Measurements from ENCODE around the gene GFI1.
A peak's percentile ranks its signal among the peaks of the same experiment; 100 is the strongest.

The GFI1 gene

GRCh38 chr1:92487078-92487605, 417 bp upstream of the GFI1 start:
- DNase-seq, result no peak

- DNase-seq, result peak; percentile 44
Observed at GRCh38 chr1:92485381-92486250, 1.1 kb downstream of the GFI1 start.

GRCh38 chr1:92484472-92485380, 2.0 kb downstream of the GFI1 start:
- no peak for DNase-seq

GRCh38 chr1:92483610-92484471, 2.9 kb downstream of the GFI1 start:
- peak; percentile 46 for DNase-seq

- peak; percentile 10 for DNase-seq
Observed at GRCh38 chr1:92482665-92483609, 3.8 kb downstream of the GFI1 start.

GRCh38 chr1:92481971-92482664, 4.6 kb downstream of the GFI1 start:
- no peak for DNase-seq

GRCh38 chr1:92481599-92481925, 5.2 kb downstream of the GFI1 start:
- no peak for DNase-seq

- DNase-seq, result no peak
Observed at GRCh38 chr1:92480813-92481598, 5.7 kb downstream of the GFI1 start.

GRCh38 chr1:92480200-92480812, 6.4 kb downstream of the GFI1 start:
- DNase-seq, result no peak

GRCh38 chr1:92479587-92479986, 7.1 kb downstream of the GFI1 start:
- DNase-seq, result no peak

GRCh38 chr1:92478393-92478792, 8.3 kb downstream of the GFI1 start:
- DNase-seq, result no peak

- DNase-seq, result no peak
Observed at GRCh38 chr1:92476071-92476631, 10.6 kb downstream of the GFI1 start.

- no peak for DNase-seq
Observed at GRCh38 chr1:92475029-92475428, 11.7 kb downstream of the GFI1 start.

- DNase-seq, result no peak
Observed at GRCh38 chr1:92473781-92474495, 12.8 kb downstream of the GFI1 start.

- DNase-seq, result no peak
Observed at GRCh38 chr1:92470216-92470615, 16.5 kb downstream of the GFI1 start.

GRCh38 chr1:92466683-92467352, 19.9 kb downstream of the GFI1 start:
- DNase-seq, result no peak

- no peak for DNase-seq
Observed at GRCh38 chr1:92465256-92465647, 21.5 kb downstream of the GFI1 start.

Data from NCI-H774 (cell line).